22Rv1 (cell line): ENCODE measurements around the gene NCK2.
"Not testable (repeated sequence)": the region's sequence is repeated elsewhere in the genome, so short reads cannot be mapped to it uniquely, and the experiment has no call there.

ENCODE experiments used
- H3K27ac ChIP-seq: fragments of 450-650 bp; 2 replicates; pipeline ENCODE4 v1.5.1; 2017
- CTCF ChIP-seq: fragments of 450-650 bp; IDR thresholded peaks from 2 replicates; pipeline ENCODE4 v1.5.1; 2017; ENCODE audit warnings: mild to moderate bottlenecking
- ZFX ChIP-seq: fragments of 450-650 bp; IDR thresholded peaks from 2 replicates; pipeline ENCODE4 v1.6.1; 2017; ENCODE audit warnings: antibody characterized with exemption, borderline replicate concordance

NCK2 gene

GRCh38 chr2:105756435-105756834 lies 11.7 kb downstream of the NCK2 start:
- H3K27ac ChIP-seq = no peak overlapping the region
- no peak for TF ChIP-seq CTCF
- TF ChIP-seq ZFX = no peak

GRCh38 chr2:105756865-105757264 lies 12.2 kb downstream of the NCK2 start:
- not testable (repeated sequence) for H3K27ac ChIP-seq

- TF ChIP-seq ZFX (no peak), CTCF (no peak)
- H3K27ac ChIP-seq = no peak overlapping the region
These were observed 12.7 kb downstream of the NCK2 start for GRCh38 chr2:105757433-105757832.

GRCh38 chr2:105760191-105760590 lies 15.5 kb downstream of the NCK2 start:
- H3K27ac ChIP-seq = no peak overlapping the region
- no peak for TF ChIP-seq ZFX
- no peak for TF ChIP-seq CTCF

- TF ChIP-seq CTCF (no peak), ZFX (no peak)
- no peak overlapping the region for H3K27ac ChIP-seq
These were observed 16.1 kb downstream of the NCK2 start for GRCh38 chr2:105760639-105761337.

- H3K27ac ChIP-seq = no peak overlapping the region
- TF ChIP-seq ZFX (no peak), CTCF (no peak)
These were observed 17.3 kb downstream of the NCK2 start for GRCh38 chr2:105761931-105762515.

GRCh38 chr2:105763076-105763475 lies 18.4 kb downstream of the NCK2 start:
- no peak overlapping the region for H3K27ac ChIP-seq
- TF ChIP-seq ZFX = no peak
- no peak for TF ChIP-seq CTCF
